ENCODE data around the gene ANKRD12. TPM values are rescaled to one million over a fixed set of nuclear protein-coding genes. Genes with fewer than 3 reads are reported as not detected.

Gene ANKRD12
- total and polyA plus RNA-seq, 9 donors = 8.8 to 115 (median 72.9) TPM

DNA sequence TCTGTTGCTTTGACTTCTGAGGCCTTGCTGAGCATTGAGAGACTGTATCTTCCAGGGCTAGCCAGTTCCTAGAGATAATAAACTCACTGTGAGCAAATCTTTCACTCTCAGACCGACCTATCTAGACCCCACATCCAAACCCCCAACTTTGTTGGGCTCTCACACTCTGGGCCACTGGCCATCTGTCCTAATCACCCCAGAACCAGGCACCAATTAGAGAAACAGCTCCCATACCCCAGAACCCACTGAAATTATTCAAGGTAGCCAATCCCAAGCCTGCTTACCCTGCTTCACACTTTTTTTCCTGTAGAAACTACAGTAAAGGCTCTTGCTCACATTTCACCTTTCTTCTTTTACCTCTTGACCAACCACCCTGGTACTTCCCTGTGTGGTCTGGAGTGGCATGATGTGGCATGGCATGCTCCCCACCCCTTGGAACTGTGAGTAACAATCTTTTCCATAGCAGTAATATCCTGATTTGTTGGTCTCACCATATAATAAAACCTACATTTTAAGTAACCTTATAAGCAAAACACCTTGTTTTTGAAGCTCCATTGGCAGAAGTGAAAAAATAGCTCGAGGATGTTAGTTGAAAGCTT lies 55.2 kb downstream of the ANKRD12 start:
- WGBS, 3 donors = 73 to 81% (median 79%) methylated on average over 2 of the region's 2 CpGs

DNA sequence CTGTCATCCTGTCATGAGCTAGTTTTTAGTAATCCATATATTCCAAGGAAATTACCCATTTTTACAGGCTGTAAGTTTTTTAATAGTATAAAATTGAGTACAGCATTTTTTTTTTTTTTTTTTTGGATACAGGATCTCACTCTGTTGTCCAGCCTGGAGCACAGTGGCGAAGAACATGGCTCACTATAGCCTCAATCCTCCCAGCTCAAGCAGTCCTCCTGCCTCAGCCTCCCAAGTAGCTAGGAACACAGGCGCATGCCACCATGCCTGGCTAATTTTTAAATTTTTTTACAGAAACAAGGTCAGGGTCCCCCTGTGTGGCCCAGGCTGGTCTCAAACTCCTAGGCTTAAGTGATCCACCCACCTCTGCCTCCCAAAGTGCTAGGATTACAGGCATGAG lies 56.5 kb downstream of the ANKRD12 start:
- H3K27ac ChIP-seq = no peak overlapping the region
- intact Hi-C loops (cut with DNase I) = no loop called here
- DNase-seq = no peak
- H3K9me3 ChIP-seq = no peaks in the 10 kb centered on the region
- WGBS, 3 donors = 98% methylated on average over 2 of the region's 2 CpGs
- no peaks in the 10 kb centered on the region for H3K36me3 ChIP-seq
- no peaks in the 10 kb centered on the region for H3K27me3 ChIP-seq
- H3K4me3 ChIP-seq = no peak overlapping the region
- no peaks in the 10 kb centered on the region for H3K4me1 ChIP-seq (ENCODE audit: insufficient read depth)
- TF ChIP-seq, protein P1, sequence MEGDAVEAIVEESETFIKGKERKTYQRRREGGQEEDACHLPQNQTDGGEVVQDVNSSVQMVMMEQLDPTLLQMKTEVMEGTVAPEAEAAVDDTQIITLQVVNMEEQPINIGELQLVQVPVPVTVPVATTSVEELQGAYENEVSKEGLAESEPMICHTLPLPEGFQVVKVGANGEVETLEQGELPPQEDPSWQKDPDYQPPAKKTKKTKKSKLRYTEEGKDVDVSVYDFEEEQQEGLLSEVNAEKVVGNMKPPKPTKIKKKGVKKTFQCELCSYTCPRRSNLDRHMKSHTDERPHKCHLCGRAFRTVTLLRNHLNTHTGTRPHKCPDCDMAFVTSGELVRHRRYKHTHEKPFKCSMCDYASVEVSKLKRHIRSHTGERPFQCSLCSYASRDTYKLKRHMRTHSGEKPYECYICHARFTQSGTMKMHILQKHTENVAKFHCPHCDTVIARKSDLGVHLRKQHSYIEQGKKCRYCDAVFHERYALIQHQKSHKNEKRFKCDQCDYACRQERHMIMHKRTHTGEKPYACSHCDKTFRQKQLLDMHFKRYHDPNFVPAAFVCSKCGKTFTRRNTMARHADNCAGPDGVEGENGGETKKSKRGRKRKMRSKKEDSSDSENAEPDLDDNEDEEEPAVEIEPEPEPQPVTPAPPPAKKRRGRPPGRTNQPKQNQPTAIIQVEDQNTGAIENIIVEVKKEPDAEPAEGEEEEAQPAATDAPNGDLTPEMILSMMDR (IDR thresholded peaks at IDR 0.05) = no peak
- TF ChIP-seq POLR2A (IDR thresholded peaks at IDR 0.05) (no peak), EP300 (IDR thresholded peaks at IDR 0.05) (no peak)

More for the DNA sequence above, 55.2 kb downstream of the ANKRD12 start:
- no peaks in the 10 kb centered on the region for H3K27me3 ChIP-seq
- no peaks in the 10 kb centered on the region for H3K4me1 ChIP-seq (ENCODE audit: insufficient read depth)
- intact Hi-C loops (cut with DNase I) = no loop called here
- H3K4me3 ChIP-seq = no peak overlapping the region
- TF ChIP-seq EP300 (IDR thresholded peaks at IDR 0.05) (no peak), POLR2A (IDR thresholded peaks at IDR 0.05) (no peak)
- TF ChIP-seq, protein P1 (IDR thresholded peaks at IDR 0.05) = no peak
- no peaks in the 10 kb centered on the region for H3K36me3 ChIP-seq
- DNase-seq = no peak
- H3K27ac ChIP-seq = no peak overlapping the region
- H3K9me3 ChIP-seq = no peaks in the 10 kb centered on the region

DNA sequence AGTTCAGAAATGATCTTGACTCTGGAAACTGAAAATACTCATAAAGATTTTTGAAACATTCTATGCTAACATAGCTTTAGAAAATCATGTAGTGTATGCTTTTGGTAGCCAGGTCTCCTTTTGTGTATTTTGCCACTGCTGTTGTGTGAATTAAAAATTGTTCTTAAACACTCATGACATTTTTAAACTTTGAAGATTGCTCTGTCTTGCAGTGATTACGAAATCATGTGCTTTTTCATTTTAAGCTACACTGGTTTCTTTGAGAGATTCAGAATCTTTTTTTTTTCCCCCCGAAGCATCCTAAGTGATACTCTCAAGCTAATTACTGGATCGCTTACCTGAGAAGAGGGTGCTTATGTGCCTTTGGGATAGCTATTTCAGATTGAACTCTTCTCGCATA lies 60.0 kb downstream of the ANKRD12 start:
- Histone ChIP-seq H3K36me3 (no peaks in the 10 kb centered on the region), H3K9me3 (no peaks in the 10 kb centered on the region), H3K4me1 (ENCODE audit: insufficient read depth) (no peaks in the 10 kb centered on the region), H3K27me3 (no peaks in the 10 kb centered on the region), H3K27ac (no peak overlapping the region), H3K4me3 (no peak overlapping the region)
- TF ChIP-seq EP300 (IDR thresholded peaks at IDR 0.05) = no peak
- TF ChIP-seq, protein P1 (IDR thresholded peaks at IDR 0.05) = no peak
- no peak for TF ChIP-seq POLR2A (IDR thresholded peaks at IDR 0.05)
- WGBS, 3 donors = 95 to 97% (median 96%) methylated on average over 4 of the region's 4 CpGs
- DNase-seq = no peak
- intact Hi-C loops (cut with DNase I) = no loop called here

DNA sequence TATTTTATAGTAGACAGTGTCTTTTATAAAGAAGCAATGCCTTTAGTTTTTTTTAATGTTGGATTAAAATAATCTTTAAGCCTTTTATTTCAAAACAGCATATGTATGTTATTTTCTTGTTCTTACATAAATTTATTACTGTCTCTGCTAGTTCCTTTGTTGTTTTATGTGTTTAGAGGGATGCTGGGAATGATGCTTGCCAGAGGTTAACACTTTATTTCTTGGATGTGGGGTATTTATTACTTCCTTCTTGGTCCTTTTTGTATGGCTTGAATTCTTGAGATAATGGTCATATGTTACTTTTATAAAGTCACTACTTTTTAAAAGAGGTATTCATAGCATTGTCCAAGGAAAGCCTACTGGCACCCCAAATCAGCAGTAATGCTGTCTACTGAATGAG lies 63.1 kb downstream of the ANKRD12 start:
- no peaks in the 10 kb centered on the region for H3K27me3 ChIP-seq
- no peaks in the 10 kb centered on the region for H3K36me3 ChIP-seq
- peaks cover 1% of the 10 kb centered on the region for H3K4me1 ChIP-seq (ENCODE audit: insufficient read depth)
- TF ChIP-seq EP300 (IDR thresholded peaks at IDR 0.05) (no peak), POLR2A (IDR thresholded peaks at IDR 0.05) (no peak)
- TF ChIP-seq, protein P1 (IDR thresholded peaks at IDR 0.05) = no peak
- H3K9me3 ChIP-seq = no peaks in the 10 kb centered on the region
- no peak for DNase-seq
- intact Hi-C loops (cut with DNase I) = no loop called here
- no peak overlapping the region for H3K27ac ChIP-seq
- H3K4me3 ChIP-seq = no peak overlapping the region
